GM12874 (cell line): ENCODE measurements around the gene AQP4.

Experiments
- CTCF ChIP-seq: IDR thresholded peaks from 2 replicates; pipeline ENCODE4 v1.5.1; 2011; ENCODE audit warnings: low read depth, mild to moderate bottlenecking, control low read depth, low read length, moderate library complexity; ENCODE audit not compliant: insufficient read depth

AQP4 gene

GRCh38 chr18:26863921-26864497 is 1.5 kb downstream of the AQP4 start:
- no peak for TF ChIP-seq CTCF

GRCh38 chr18:26863122-26863879 is 2.2 kb downstream of the AQP4 start:
- TF ChIP-seq CTCF: no peak

- no peak for TF ChIP-seq CTCF
Observed at GRCh38 chr18:26862084-26862483, 3.4 kb downstream of the AQP4 start.

GRCh38 chr18:26854292-26854881 is 11.1 kb downstream of the AQP4 start:
- TF ChIP-seq CTCF: no peak

GRCh38 chr18:26853401-26853800 is 12.1 kb downstream of the AQP4 start:
- no peak for TF ChIP-seq CTCF

- no peak for TF ChIP-seq CTCF
Observed at GRCh38 chr18:26843760-26844159, 21.7 kb downstream of the AQP4 start.

GRCh38 chr18:26840965-26841364 is 24.5 kb downstream of the AQP4 start:
- no peak for TF ChIP-seq CTCF
